Neural progenitor cell (in vitro differentiated cells): ENCODE data around the gene WDR62. TPM values are rescaled to one million over a fixed set of nuclear protein-coding genes. Genes with fewer than 3 reads are reported as not detected.

Experiments
- DNase-seq: peaks from one replicate; pipeline ENCODE4 v3.0.0-alpha.2; 2016; ENCODE audit warnings: low spot score
- H2AFZ ChIP-seq: fragments of 200-600 bp; sonication (generic); replicated peaks from 2 replicates; pipeline ENCODE4 v1.6.1; 2016; ENCODE audit warnings: antibody characterized with exemption
- H3F3A ChIP-seq: fragments of 200-600 bp; sonication (generic); 2 replicates; pipeline ENCODE4 v1.6.1; 2016; ENCODE audit warnings: antibody characterized with exemption, low read depth
- H3K27ac ChIP-seq: fragments of 200-600 bp; sonication (generic); 2 replicates; pipeline ENCODE4 v1.5.1; 2016; ENCODE audit warnings: mild to moderate bottlenecking
- H3K27me3 ChIP-seq: fragments of 200-600 bp; sonication (generic); 2 replicates; pipeline ENCODE4 v1.6.1; 2016; ENCODE audit warnings: mild to moderate bottlenecking, moderate library complexity
- H3K36me3 ChIP-seq: fragments of 200-600 bp; sonication (generic); 2 replicates; pipeline ENCODE4 v1.5.1; 2016
- H3K4me1 ChIP-seq: fragments of 200-600 bp; sonication (generic); 2 replicates; pipeline ENCODE4 v1.6.1; 2016; ENCODE audit warnings: mixed run types
- H3K4me2 ChIP-seq: fragments of 200-600 bp; sonication (generic); 2 replicates; pipeline ENCODE4 v1.6.1; 2016
- H3K4me3 ChIP-seq: fragments of 200-600 bp; sonication (generic); 2 replicates; pipeline ENCODE4 v1.5.1; 2016
- H3K79me2 ChIP-seq: fragments of 200-600 bp; sonication (generic); 2 replicates; pipeline ENCODE4 v1.6.1; 2016; ENCODE audit warnings: low read depth
- H3K9ac ChIP-seq: fragments of 200-600 bp; sonication (generic); 2 replicates; pipeline ENCODE4 v1.6.1; 2016
- H3K9me3 ChIP-seq: fragments of 200-600 bp; sonication (generic); 2 replicates; pipeline ENCODE4 v1.5.1; 2016; ENCODE audit warnings: low read depth
- H4K20me1 ChIP-seq: fragments of 200-600 bp; sonication (generic); 2 replicates; pipeline ENCODE4 v1.6.1; 2016; ENCODE audit warnings: low read depth
- H3K27ac Mint-ChIP-seq: 3 replicates; pipeline ENCODE4 v1.8.0; 2021; ENCODE audit warnings: mixed read lengths
- H3K27me3 Mint-ChIP-seq: 2 replicates; pipeline ENCODE4 v1.8.0; 2022; ENCODE audit warnings: low read depth, mild to moderate bottlenecking, inconsistent platforms, moderate library complexity, mixed read lengths; ENCODE audit not compliant: insufficient read depth
- H3K36me3 Mint-ChIP-seq: 3 replicates; pipeline ENCODE4 v1.8.0; 2021; ENCODE audit warnings: mixed read lengths
- H3K4me1 Mint-ChIP-seq: 3 replicates; pipeline ENCODE4 v1.8.0; 2021; ENCODE audit warnings: mixed read lengths
- H3K4me3 Mint-ChIP-seq: 3 replicates; pipeline ENCODE4 v1.8.0; 2021; ENCODE audit warnings: mild to moderate bottlenecking, moderate library complexity, mixed read lengths
- H3K9me3 Mint-ChIP-seq: 3 replicates; pipeline ENCODE4 v1.8.0; 2020; ENCODE audit warnings: mixed read lengths
- EZH2 ChIP-seq: fragments of 200-600 bp; sonication (generic); IDR thresholded peaks from 2 replicates; pipeline ENCODE4 v1.6.1; 2017; ENCODE audit warnings: antibody characterized with exemption, mild to moderate bottlenecking, moderate library complexity
- EZH2phosphoT487 ChIP-seq: fragments of 200-600 bp; sonication (generic); IDR thresholded peaks from 2 replicates; pipeline ENCODE4 v1.6.1; 2017; ENCODE audit warnings: antibody characterized with exemption
- total RNA-seq: library from RNA; depleted of rRNA; stranded (reverse); fragments of >200 nt; gene quantifications from 2 replicates; pipeline ENCODE4 v1.2.3, GENCODE V29; 2015; ENCODE audit warnings: low replicate concordance
- TF ChIP-seq, protein P1 (sequence below): fragments of 200-600 bp; sonication (generic); IDR thresholded peaks from 2 replicates; pipeline ENCODE4 v1.5.1; 2017; ENCODE audit warnings: antibody characterized with exemption, mild to moderate bottlenecking

The WDR62 gene
- total RNA-seq, 1 donor from 2014 or later = 12.0 TPM

DNA sequence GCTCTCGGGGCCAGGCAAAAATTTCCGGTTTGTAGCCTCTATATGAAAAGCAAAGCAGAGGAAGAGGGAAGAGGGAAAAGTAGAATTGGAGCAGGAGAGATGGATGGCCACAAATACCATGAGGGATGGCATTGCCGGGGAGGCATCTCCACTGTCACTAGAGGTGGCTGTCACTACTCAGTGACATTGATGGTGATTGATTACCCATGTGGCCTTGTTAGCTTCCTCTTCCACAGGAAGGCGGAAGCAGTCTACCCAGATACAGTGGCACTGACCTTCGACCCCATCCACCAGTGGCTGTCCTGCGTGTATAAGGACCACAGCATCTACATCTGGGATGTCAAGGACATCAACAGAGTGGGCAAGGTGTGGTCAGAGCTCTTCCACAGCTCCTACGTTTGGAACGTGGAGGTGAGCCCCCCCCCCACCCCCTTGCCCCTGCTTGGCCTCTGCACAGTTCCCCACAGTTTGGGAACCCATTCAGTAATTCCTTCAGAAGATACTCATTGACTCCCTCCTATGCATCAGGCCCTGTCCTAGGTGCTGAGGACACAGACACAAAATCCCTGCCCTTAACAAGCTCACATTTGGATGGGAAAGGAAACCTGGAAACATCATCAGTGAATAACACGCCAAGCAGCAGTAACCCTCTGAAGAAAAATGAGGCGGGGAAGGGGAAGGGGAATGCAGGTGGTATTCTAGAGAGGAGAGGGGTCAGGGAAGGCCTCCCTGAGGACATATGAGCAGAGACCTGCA is 18.6 kb downstream of the WDR62 start:
- Mint-ChIP-seq H3K27ac (no peak overlapping the region), H3K4me1 (no peaks in the 10 kb centered on the region), H3K9me3 (no peaks in the 10 kb centered on the region), H3K27me3 (peaks cover 2% of the 10 kb centered on the region), H3K4me3 (no peak overlapping the region), H3K36me3 (peaks cover 22% of the 10 kb centered on the region)
- H3K9ac ChIP-seq = no peak overlapping the region
- H3F3A ChIP-seq = no peaks in the 10 kb centered on the region
- H3K4me3 ChIP-seq = no peak overlapping the region
- no peak overlapping the region for H2AFZ ChIP-seq
- no peaks in the 10 kb centered on the region for H3K27me3 ChIP-seq
- H4K20me1 ChIP-seq = no peaks in the 10 kb centered on the region
- H3K36me3 ChIP-seq = peaks cover 6% of the 10 kb centered on the region
- H3K4me2 ChIP-seq = no peak overlapping the region
- H3K4me1 ChIP-seq = no peaks in the 10 kb centered on the region
- H3K27ac ChIP-seq = no peak overlapping the region
- H3K79me2 ChIP-seq = no peaks in the 10 kb centered on the region
- TF ChIP-seq EZH2 (no peak), EZH2phosphoT487 (no peak)
- TF ChIP-seq, protein P1, sequence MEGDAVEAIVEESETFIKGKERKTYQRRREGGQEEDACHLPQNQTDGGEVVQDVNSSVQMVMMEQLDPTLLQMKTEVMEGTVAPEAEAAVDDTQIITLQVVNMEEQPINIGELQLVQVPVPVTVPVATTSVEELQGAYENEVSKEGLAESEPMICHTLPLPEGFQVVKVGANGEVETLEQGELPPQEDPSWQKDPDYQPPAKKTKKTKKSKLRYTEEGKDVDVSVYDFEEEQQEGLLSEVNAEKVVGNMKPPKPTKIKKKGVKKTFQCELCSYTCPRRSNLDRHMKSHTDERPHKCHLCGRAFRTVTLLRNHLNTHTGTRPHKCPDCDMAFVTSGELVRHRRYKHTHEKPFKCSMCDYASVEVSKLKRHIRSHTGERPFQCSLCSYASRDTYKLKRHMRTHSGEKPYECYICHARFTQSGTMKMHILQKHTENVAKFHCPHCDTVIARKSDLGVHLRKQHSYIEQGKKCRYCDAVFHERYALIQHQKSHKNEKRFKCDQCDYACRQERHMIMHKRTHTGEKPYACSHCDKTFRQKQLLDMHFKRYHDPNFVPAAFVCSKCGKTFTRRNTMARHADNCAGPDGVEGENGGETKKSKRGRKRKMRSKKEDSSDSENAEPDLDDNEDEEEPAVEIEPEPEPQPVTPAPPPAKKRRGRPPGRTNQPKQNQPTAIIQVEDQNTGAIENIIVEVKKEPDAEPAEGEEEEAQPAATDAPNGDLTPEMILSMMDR = no peak
- no peak for DNase-seq
- H3K9me3 ChIP-seq = no peaks in the 10 kb centered on the region

DNA sequence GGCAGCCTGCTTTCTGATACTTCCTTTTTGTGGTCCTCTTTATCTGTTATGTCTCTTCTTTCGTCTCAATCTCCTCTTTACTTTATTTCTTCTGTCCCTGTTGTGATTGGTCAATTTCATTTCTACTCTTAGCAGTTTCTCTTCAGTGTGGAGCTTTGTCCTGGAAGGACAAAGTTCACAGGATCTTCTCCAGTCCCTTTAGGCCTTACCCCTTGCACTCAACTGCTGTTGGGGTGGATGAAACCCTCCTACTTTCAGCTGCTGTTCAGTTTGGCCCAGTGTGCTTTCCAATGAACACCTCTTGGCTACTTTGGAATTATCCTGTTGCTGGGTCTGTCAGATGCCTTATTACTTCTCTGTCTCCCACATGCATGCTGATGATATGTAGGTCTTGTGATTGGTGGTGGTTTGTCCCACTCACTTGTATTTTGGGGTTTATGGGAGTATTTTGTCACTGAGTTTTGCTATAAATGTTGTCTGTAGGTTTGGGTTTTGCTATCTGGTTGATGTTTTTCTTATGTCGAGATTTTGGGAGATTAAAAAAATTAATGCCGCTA is 24.8 kb downstream of the WDR62 start:
- Mint-ChIP-seq H3K27ac (no peak overlapping the region), H3K9me3 (no peaks in the 10 kb centered on the region), H3K27me3 (peaks cover 2% of the 10 kb centered on the region)

DNA sequence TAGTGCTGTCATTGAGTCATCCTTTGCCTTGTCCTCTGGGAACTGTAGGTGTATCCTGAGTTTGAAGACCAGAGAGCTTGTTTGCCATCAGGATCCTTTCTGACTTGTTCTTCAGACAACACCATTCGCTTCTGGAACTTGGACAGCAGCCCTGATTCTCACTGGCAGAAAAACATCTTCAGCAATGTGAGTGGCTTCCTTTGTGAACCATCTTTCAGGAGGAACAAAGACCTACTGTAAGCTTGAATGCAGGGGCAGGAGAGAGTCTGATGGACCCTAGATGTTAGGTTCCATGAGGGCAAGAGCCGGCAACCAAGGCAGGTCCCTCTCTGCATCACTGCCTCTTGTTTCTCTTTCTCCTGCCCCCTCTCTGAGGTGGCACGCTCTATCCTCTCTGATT is 26.7 kb downstream of the WDR62 start:
- Histone ChIP-seq H2AFZ (no peak overlapping the region), H3K9ac (no peak overlapping the region), H3F3A (no peaks in the 10 kb centered on the region), H3K9me3 (no peaks in the 10 kb centered on the region), H3K79me2 (no peaks in the 10 kb centered on the region), H4K20me1 (no peaks in the 10 kb centered on the region), H3K27me3 (no peaks in the 10 kb centered on the region), H3K36me3 (peaks cover 3% of the 10 kb centered on the region), H3K4me3 (no peak overlapping the region), H3K4me2 (no peak overlapping the region), H3K27ac (no peak overlapping the region), H3K4me1 (no peaks in the 10 kb centered on the region)
- Mint-ChIP-seq H3K27me3 (no peaks in the 10 kb centered on the region), H3K36me3 (peaks cover 24% of the 10 kb centered on the region), H3K4me1 (no peaks in the 10 kb centered on the region), H3K4me3 (no peak overlapping the region), H3K27ac (no peak overlapping the region), H3K9me3 (no peaks in the 10 kb centered on the region)
- DNase-seq = no peak
- TF ChIP-seq, protein P1 = no peak
- no peak for TF ChIP-seq EZH2
- no peak for TF ChIP-seq EZH2phosphoT487

More for the DNA sequence above, 24.8 kb downstream of the WDR62 start:
- Mint-ChIP-seq H3K4me3 (no peak overlapping the region), H3K4me1 (no peaks in the 10 kb centered on the region), H3K36me3 (peaks cover 22% of the 10 kb centered on the region)
- H3K27ac ChIP-seq = no peak overlapping the region
- no peak for DNase-seq
- no peaks in the 10 kb centered on the region for H4K20me1 ChIP-seq
- H3K4me3 ChIP-seq = no peak overlapping the region
- TF ChIP-seq EZH2phosphoT487 = no peak
- no peak for TF ChIP-seq EZH2
- TF ChIP-seq, protein P1 = no peak
- no peaks in the 10 kb centered on the region for H3K9me3 ChIP-seq
- H3K4me1 ChIP-seq = no peaks in the 10 kb centered on the region
- peaks cover 3% of the 10 kb centered on the region for H3K36me3 ChIP-seq
- H3K4me2 ChIP-seq = no peak overlapping the region
- no peaks in the 10 kb centered on the region for H3K27me3 ChIP-seq
- H3F3A ChIP-seq = no peaks in the 10 kb centered on the region
- H2AFZ ChIP-seq = no peak overlapping the region
- no peaks in the 10 kb centered on the region for H3K79me2 ChIP-seq
- H3K9ac ChIP-seq = no peak overlapping the region
